Activated CD4-positive, alpha-beta T cell treated with anti-CD3 and anti-CD28 coated beads, Interleukin-2, amount 50 U/mL, for 4 hours (primary cell): Measurements from ENCODE around the gene EIF5A.

ENCODE experiments used
- DNase-seq, 2 experiments: peaks; one replicate each; pipeline ENCODE4 v3.0.0-alpha.2; 2020

The EIF5A gene

DNA sequence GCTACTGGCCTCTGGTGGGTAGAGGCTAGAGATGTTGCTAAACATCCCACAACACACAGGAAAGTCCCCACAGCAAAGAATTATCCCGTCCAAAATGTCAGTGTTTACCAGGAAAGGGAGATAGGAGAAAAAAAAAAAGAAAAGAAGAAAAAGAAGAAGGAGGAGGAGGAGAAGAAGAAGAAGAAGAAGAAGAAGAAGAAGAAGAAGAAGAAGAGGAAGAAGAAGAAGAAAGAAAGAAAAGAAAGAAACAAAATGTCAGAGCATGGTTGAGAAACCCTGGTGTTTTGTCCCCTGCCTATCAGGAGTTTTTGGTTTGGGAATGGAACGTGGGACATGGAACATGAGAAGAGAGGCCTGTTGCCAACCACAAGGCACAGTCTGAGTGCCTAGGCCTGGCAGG is 50.0 kb downstream of the EIF5A start:
- DNase-seq: no peak

DNA sequence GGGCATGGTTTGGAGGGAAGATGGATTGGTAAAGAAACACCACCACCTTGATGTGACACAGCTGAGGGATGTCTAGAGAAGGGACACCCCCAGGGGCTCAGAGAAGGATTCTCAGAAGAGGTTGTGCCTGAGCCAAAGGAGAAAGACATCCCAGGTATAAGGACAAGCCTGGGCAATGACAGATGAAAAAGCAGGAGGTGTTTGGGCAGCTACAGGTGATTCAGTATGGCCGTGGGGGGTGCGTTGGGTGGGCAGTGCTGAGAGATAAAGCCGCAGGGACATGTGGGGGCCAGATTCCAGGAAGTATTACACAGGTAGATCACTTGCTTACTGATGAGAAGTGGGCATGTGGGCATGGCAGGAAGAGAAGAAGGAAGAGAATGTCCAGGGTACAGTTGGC is 54.5 kb downstream of the EIF5A start:
- no peak for DNase-seq
